MV-4-11 (cell line): ENCODE measurements around the gene SEMA5B.

Experiments used
- DNase-seq: peaks from one replicate; lab custom pipeline; 2025; lab: John Stamatoyannopoulos, UW

Gene SEMA5B

DNA sequence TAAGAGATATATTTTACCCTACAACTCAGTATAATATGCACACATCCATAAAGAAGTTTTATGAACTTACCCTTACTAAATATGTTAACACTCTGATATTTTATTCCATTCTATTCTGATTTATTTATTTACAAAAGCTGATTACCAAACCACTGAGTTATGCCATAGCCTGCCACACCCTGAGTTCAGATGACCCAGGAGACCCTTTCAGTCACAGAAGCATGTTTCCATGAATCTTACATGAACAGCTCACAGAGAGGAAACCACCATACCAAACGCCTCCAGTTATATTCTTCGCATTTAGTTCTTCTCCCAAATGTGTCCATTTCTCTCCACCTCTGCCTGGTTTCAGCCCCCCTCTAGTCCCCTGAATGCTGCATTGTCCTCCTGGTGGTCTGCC is 103.5 kb downstream of the SEMA5B start:
- no peak for DNase-seq

DNA sequence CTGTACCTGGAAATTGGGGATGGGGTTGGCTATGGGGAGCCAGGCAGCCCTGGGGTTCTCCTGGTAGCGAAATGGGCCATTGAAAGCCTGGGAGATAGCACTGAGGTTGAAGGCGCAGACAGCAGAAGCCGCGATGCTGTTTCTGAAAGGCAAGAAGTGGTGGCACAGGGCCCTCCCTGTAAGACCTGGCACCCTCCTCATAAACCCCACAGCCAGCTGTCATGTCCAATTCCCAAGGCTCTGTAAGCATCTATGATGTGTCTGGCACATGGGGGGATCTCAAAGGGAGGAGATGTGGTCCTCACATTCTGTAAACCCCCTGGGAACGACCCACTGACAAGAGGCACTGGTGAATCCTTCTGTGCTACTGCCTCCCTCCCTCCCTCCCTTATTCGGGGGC is 104.0 kb downstream of the SEMA5B start:
- DNase-seq: no peak

DNA sequence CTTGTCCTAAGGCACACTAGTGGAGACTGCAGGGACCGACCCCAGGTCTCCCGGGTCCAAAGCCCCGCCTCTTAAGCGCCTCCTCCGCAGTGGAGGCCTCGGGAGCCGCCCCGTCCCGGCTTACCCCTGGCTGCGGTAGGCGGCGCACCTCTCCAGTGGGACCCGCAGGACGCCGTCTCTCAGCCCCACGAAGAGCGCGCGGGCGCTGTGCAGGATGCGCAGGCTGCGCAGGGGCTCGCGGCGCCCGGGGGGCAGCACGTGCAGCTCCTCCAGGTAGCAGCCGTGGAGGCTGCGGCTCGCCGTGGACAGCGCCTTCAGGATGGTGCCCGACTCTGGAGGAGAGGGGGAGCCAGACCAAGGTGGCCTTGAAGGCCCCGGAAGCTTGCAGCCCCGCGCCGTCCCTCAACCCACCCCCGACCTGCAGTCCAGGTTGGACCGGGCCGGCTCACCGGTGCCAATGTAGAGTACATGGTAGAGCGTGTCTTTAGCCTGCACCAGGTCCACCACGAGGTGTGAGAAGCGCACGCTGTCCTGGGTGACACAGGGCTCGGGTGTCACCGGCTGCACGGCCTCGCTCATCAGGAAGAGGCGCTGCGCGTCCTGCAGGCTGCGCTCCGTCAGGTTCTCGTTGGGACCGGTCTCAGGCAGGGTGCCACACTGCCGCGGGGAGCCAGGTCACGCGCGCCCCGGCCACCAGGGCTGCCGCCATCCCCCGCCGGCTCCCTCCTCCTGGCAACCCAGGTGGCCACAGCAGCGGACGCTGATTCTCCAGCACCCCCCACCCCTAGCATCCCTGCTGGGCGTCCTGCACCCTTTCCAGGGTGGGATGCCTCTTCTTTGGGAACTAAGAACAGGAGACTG is 105.5 kb downstream of the SEMA5B start:
- no peak for DNase-seq

DNA sequence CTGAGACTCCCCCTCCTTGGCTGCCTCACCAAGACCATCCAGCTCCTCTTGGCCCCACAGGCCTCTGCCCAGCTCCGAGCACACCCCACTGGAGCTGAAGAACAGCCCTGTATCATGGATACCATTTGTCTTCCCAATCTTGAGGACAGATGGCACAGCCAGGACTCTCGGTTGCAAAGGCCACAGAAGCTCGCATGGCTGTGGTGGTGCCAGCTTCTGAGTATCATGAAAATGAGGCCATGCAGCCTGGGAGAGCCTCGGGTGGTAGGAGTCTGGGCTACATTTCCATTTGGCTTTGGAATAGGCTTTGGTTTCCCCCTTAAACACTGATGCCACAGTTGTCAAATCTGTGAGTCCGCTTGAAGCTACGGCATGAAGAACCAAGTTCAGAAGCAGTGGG is 106.6 kb downstream of the SEMA5B start:
- no peak for DNase-seq

DNA sequence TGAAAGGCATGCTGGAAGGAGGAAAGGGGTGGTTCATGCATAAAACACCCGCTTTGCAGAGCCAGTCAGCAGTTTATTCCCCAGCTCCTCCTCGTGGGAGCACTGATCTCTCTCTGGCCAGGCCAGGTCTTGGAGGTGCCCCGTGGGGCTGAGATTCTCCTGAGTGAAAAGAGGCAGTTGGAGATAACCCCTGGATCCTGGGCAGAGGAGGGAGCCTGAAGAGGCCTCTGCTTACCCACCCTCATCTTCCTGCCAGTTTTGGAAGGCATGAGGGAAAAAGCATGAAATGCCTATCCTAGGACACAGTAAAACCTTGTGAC is 108.3 kb downstream of the SEMA5B start:
- no peak for DNase-seq

DNA sequence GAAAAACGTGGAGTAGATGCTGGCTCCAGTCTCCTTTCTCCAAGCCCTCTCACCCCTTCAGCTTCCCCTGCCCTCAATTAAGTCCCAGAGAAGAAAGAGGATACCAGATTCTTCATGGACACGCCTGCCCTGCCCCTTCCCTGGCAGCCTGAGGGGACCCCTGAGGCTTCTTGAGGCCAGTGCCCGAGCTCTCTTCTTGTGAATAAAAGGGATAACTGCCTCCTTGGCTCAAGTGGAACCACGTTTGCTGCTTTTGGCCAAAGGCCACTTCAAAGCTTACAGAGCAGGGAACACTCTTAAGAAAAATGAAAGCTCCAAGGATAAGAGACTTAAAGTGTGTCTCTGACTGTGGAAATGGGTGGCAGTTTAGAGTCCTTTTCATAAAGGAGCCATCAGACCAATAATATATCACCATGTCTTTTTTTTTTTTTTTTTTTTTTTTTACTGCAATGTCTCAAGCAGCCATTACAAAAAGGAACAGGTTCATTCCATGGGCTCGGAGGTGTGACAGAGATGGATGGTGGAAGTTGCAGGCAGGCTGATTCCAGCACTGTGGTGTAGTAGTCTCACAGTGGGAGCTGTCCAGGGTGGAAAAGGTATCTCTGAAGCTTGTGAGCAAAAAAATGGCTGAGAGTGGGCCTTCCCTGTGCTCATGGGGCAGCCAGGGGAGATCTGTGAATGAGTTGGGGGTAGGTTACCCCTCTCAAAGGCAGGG is 108.8 kb downstream of the SEMA5B start:
- DNase-seq: no peak

DNA sequence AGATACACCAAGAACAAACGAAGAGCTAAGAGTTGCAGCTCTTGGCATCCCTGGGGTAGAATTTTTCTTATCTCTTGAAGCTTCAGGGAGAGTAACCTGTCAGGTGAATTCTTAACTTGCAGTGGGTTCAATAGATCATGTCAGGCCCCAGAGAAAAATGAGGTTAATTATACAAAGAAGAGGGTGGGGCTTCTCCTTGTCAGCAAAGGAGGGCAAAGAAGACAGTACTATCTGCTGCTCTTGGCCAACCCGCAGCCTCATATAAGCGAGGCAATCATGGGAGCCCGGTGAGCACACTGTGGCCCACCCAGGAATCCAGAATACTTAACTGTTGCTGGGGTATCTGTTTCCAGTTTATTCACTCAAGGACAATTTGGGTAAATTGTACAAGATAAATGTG is 110.2 kb downstream of the SEMA5B start:
- DNase-seq: no peak

DNA sequence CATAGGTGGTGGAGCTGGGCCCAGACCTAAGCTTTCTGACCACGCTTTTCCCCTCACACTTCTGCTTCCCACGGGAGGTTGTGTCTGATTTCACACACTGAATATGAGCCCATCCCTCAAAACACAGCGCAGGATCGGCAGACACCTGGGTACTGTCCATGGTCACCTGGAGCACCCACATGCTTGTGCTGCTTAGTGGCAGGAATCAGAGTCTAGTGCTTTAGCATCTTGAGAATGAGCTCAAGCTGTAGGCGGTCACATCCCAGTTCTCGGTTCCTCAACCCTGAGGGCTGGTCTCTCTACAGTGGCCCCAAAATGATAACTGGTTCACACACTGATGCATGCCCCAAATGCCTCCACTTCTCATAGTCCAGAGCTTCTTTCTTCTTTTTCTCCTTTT is 111.0 kb downstream of the SEMA5B start:
- DNase-seq: no peak

DNA sequence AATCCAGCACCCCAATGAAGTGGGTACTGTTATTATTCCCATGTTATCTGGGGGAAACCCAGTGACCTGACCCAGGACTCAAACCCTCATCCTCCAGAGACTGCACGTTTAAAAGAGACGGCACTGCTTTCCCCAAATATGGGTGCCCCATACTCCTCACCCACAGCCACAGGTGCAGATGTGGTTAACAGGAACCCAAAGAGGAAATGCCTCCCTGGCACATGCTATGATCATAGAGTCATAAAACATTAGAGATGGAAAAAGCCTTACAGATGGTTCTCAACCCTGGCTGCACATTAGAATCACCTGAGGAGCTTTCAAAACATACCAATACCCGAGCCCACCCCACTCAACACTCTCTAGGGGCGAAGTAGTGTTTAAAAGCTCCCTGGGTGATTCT is 111.5 kb downstream of the SEMA5B start:
- DNase-seq: no peak

DNA sequence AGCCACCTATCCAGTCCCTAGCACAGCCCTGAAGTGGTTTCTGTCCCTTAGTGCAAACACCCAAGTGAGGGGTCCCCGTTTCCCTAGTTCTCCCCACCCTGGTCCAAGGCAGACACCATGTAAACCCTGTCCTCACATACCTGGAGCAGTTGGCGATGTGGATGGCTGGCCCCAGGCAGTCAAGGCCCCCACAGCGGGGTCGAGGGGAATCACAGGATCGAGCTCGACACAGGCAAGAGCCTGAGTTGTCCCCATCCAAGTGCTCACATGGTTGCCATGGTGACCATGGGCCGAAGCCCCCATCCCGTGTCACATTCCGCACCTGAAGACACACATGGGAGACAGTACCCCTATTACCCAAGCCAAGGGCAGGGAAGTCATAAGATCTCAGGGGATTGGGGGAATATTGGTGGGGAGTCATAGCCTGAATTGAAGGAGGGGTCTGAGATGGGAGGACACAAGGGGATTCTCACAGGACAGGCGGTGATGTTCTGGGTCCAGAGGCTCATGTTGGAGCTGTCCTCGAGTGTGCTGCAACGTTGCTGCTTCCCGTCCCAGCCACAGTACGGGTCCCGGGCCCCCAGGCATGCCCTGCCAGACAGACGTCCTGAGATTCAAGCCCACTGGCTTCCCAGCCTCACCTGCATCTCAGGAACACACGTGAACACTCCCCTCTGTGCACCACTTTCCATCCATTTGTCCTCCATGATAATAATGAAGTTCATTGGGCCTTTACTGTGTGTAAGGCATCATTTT is 112.1 kb downstream of the SEMA5B start:
- DNase-seq: no peak

DNA sequence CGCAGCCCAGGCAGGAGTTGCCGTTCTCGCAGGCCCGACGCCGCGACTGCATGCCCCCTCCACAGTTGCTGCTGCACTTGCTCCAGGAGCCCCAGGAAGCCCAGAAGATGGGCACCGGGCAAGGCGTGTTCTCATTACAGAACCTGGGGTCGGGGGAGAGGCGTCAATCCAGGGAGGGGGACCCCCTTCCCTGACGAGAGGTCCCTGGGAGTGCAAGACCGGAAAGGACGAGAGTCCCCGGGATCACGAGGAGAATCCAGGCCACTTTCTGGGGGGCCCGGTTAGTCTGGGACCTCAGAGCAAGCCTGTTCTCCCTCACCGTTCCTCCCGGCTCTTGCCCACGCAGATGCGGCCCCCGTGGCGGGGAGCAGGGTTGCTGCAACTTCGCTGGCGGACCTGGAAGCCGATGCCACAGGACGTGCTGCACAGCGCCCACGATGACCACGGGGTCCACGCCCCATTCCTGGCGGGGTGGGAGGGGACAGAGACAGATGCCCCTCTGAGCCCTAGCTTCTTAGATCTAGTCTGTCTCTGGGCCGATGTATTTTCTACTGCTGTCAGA is 113.9 kb downstream of the SEMA5B start:
- DNase-seq: no peak

DNA sequence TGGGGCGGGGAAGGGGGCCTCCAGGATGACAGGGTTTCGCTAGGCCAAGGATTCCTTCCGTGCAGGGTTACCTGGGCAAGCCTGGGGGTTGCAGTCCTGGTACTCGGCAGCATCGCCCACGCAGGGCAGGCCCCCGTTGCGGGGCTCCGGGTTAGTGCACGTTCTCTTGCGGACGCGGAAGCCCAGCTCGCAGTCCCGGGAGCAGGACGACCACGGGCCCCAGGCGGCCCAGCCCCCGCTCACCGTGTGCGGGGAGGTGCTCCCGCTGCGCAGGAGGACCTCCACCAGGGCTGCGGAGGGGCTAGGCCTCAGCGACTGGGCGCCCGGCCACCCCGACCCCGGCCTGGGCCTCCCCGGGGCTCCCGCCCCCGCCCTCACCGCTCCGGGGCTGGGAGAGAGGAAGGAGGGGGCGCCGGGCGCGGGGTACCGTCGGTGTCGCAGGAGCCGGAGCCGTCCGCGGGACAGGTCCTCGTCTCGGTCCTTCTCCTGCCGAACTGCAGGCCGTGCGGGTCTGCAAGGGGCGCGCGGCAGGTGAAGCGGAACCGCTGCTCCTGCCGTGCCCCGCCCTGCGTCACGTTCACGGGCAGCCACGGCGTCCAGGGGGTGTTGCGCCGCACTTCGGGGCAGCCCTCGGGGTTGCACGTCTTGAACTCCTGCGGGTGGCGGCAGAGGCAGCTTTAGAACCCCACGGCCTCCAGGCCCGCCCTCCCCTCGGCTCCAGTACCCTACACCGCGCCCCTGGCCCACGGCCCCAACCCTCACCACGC is 114.6 kb downstream of the SEMA5B start:
- DNase-seq: no peak

DNA sequence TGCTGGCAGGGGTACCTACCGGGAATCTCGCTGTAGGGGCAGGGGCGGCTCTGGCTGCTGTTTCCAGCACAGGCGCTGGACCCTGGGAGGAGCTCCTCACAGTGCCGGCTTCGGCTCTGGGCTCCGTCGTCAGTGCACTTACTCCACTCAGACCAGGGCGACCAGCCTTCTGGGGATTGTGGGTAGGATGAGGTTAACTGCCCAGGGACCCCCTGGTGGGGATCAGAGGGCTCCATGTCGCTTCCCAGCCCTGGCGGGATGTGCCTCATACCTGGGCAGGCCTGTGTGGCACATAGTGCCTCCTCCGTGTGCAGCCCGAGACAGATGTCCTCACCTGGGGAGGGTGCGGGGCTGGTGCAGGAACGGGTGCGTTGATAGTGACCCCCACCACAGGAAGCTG is 115.7 kb downstream of the SEMA5B start:
- DNase-seq: no peak

DNA sequence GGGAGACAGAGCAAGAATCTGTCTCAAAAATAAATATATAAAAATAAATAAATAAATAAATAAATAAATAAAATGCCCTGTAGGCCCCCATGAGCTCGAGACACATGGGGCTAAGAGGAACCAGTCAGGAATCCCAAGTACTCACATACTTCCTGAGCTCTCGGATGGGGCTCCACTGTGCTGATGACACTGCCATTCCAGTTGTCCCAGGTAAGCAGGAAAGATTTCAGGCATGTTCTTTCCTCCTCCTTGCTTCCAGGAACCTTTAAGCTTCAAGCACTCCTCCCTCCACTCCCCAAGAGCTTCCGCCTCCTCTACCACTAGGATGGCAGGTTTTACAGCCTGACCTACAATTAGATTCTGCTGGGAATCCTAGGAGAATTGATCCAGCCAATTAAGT is 119.3 kb downstream of the SEMA5B start:
- DNase-seq: no peak

DNA sequence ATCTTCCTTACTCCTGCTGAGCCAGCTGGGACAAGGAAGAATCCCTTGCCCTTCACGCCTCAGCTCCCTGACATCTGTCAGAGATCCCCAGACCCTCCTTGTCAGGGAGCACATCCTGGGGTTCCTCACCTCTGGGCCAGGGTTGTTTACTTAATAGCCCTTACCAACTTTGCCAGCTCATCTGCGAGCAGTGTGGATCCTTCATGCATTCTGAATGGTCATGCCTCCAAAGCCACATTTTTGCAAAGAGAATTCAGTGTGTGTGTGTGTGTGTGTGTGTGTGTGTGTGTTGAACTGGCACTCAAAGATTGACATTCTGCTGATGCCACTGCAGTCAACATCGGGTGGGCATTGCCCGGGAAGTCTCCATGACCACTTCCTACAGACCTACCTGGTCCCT is 120.1 kb downstream of the SEMA5B start:
- DNase-seq: no peak

DNA sequence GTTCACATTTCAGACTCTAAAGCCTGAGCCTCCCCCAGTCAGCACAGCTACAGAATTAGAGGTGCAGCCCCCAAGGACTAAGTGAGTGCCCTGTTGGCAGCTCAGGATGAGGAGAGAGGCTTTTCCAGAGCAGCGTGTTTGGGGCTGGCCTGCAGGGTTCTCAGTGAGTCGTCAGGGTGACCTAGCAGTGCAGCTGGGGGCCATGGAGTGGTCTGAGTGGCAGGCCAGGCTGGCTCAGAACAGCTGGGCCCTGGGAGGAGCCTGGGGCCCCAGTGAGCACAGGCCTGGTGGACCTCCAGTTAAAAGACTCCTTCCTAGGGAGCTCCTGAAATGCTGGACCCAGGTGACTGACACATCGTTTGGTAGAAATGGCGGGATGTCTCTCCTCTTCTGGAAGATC is 124.4 kb downstream of the SEMA5B start:
- DNase-seq: no peak

DNA sequence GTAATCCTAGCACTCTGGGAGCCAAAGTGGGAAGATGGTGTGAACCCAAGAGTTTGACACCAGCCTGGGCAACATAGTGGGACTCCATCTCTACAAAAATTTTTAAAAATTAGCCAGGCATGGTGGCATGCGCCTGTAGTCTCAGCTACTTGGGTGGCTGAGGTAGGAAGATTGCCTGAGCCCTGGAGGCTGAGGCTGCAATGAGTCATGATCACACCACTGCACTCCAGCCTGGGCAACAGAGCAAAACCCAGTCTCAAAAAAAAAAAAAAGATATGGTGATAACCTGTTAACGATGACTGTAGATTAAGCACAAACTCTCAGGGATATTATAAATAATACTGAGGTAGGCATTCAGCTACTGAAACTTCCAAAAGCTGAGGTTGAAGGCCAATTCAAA is 125.2 kb downstream of the SEMA5B start:
- DNase-seq: no peak

DNA sequence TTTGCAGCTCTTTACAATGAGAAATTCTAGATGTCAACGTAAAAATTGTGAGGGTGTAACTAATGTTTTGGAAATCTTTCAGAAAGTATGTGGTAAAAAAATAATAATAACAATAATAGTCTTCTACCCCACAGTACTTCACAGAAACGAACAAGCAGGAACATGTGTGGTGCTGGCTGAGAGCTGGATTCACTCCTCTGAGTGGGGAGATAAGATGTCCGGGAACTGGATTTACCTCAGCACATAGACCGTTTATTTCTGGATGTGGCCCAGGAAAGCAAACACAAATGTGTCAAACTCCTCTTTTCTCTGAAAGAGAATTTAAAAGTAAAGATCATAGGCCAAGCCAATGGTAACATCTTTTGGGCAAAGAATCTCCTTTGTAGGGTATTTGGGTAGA is 129.3 kb downstream of the SEMA5B start:
- DNase-seq: no peak

DNA sequence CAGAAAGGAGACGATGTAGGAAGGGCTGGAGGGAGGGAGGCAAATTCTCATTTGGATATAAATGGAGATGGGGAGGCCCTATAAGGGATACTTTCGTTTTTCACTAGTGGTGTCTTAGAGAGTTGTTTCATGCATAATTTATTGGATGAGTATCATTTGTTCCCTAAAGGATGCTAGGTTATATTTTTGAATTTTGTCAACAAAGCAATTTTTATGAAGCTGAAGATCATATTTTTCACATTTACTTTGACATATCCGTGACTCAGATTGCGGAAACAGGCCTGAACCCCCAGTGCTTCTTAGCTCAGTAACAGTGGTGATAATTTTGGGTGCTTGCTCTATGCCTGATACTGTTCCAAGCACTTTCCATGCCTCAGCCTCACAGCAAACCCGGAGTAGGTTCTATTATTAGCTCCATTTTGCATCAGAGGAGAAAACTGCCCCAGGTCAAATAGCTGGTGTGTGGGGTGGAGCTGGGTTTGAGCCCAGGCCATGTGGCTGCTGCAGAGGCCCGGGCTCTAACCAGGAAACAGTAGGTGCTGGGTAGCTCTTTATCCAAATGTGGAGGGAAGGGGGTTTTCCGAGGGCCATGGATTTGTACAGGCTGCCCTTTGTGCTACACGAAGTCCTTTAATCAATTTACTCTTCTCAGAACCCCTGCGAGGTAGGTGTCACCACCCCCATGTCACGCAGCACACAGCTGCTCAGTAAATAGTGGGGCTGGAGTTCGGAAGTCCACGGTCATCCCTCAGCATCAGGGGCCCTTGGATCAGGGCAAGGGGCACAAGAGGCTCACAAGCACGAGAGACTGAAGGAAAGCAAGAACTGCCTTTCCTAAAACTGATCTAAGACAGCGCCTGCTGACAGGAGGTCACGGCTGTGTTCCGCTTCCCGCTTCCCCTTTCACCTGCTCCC is 133.6 kb downstream of the SEMA5B start:
- DNase-seq: no peak

DNA sequence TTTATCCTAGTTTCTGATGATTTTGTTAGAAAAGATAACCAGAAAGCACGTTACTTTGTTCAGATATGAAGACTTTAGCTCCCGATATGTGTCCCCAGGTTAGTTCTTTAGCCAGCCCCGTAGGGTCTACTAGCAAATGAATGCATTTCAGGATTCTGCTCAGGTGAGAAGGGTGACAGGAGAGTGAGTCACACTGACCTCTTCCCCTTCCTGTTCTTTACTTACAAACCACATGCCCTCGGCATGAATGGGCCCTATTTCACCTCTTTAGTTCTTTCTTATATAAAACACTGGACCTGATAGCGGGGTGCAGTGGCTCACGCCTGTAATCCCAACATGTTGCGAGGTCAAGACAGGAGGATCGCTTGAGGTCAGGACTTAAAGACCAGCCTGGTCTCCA is 134.3 kb downstream of the SEMA5B start:
- DNase-seq: no peak
